ENCODE measurements around the gene GPAT3. TPM values are rescaled to one million over a fixed set of nuclear protein-coding genes. Genes with fewer than 3 reads are reported as not detected.
A peak's percentile ranks its signal among the peaks of the same experiment; 100 is the strongest.

GPAT3 gene
- total and polyA plus RNA-seq, 2 donors from 2014 or later = 11.4 to 25.3 TPM

DNA sequence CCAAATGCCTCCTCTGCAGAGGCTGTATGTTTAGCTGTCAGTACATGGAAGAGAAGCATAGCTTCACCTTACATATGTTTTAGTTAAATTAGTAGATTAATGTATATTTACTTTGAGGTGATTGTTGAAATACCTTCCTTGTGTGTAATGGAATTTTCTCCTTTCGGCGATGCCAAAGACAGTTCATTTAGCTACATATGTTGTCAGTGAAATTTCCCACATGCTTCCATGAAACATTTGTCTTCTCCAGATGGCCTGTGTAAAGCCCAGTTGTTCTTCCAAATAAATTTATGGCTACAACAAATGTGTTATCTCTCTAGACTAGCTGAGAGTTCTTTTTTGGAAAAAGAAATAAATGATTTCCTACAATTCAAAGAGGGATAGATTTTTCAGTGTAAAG is 95.2 kb downstream of the GPAT3 start:
- TF ChIP-seq CTCF (IDR thresholded peaks at IDR 0.05; ENCODE audit: borderline replicate concordance, extremely low read depth, insufficient read depth) = no peak
- H3K27me3 ChIP-seq (ENCODE audit: control insufficient read depth, insufficient read depth, low read length) = no peaks in the 10 kb centered on the region
- intact Hi-C loops (cut with DNase I) = no loop called here
- H3K4me1 ChIP-seq (ENCODE audit: control insufficient read depth in 2 of 3, insufficient read depth in 2 of 3, low read depth in 1 of 3, low read length in 3 of 3) = peaks cover under 1 to 26% (median 9%) of the 10 kb centered on the region in 3 donors
- no peaks in the 10 kb centered on the region for H3K36me3 ChIP-seq (ENCODE audit: control insufficient read depth in 2 of 3, insufficient read depth in 3 of 3, low read length in 3 of 3)
- H3K9ac ChIP-seq (ENCODE audit: low read length in 3 of 3) = no peak overlapping the region
- DNase-seq (peak in 2 of 5 donors; percentile 62 to 86), FAIRE-seq (no peak)
- H3K27ac ChIP-seq (ENCODE audit: low read depth in 2 of 2, low read length in 2 of 2) = no peak overlapping the region
- no peaks in the 10 kb centered on the region for H3K9me3 ChIP-seq (ENCODE audit: control insufficient read depth in 2 of 3, insufficient read depth in 1 of 3, low read length in 3 of 3)
- no peak overlapping the region for H3K4me3 ChIP-seq (ENCODE audit: low read length in 3 of 3)

DNA sequence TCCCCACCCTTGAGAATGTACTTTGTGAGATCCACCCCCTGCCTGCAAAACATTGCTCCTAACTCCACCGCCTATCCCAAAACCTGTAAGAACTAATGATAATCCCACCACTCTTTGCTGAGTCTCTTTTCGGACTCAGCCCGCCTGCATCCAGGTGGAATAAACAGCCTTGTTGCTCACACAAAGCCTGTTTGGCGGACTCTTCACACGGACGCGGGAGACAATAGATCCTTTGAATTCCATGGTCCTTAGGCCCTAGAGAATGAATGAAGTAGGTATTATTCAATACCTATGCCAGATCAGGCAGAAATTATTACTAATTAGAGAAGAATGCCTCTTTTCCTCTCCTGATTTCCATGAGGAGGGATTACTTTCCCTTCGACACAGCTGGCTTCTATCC is 101.0 kb downstream of the GPAT3 start:
- Histone ChIP-seq H3K27me3 (ENCODE audit: control insufficient read depth, insufficient read depth, low read length) (no peaks in the 10 kb centered on the region), H3K9me3 (ENCODE audit: control insufficient read depth in 2 of 3, insufficient read depth in 1 of 3, low read length in 3 of 3) (no peaks in the 10 kb centered on the region), H3K36me3 (ENCODE audit: control insufficient read depth in 2 of 3, insufficient read depth in 3 of 3, low read length in 3 of 3) (no peaks in the 10 kb centered on the region), H3K4me1 (ENCODE audit: control insufficient read depth in 2 of 3, insufficient read depth in 2 of 3, low read depth in 1 of 3, low read length in 3 of 3) (no peaks in the 10 kb centered on the region), H3K27ac (ENCODE audit: low read depth in 2 of 2, low read length in 2 of 2) (no peak overlapping the region), H3K9ac (ENCODE audit: low read length in 3 of 3) (no peak overlapping the region), H3K4me3 (ENCODE audit: low read length in 3 of 3) (no peak overlapping the region)
- intact Hi-C loops (cut with DNase I) = no loop called here
- no peak for TF ChIP-seq CTCF (IDR thresholded peaks at IDR 0.05; ENCODE audit: borderline replicate concordance, extremely low read depth, insufficient read depth)
- FAIRE-seq (no peak), DNase-seq (no peak)

DNA sequence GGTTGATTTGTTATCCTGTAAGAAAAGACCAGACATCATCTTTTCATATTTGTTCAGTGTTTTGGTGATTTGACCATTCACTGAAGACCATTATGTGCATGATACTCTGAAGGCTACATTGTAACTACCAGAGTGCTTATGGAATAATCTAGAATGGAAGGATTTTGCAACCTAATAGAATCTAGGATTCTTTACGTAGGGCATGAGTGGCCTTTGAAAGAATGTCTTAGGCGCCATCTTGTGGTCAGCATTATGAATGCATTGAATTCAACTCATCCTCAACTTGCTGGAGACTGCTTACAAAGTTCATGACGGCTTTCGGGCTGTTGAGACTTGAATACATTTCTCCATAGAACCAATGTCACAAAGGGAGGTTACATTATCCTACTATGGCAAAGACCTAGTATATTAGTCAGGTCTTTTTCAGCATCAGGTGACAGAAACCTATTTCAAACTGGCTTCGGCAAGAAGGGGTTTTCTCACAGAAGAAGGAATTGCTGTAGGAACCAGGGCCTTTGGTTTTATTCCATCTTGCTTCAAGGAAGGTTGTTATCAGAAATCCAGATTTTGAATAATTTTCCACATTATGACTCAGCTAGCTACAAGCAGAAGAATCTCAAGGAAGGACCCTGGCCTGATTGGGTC is 104.1 kb downstream of the GPAT3 start:
- Histone ChIP-seq H3K36me3 (ENCODE audit: control insufficient read depth in 2 of 3, insufficient read depth in 3 of 3, low read length in 3 of 3) (no peaks in the 10 kb centered on the region), H3K27me3 (ENCODE audit: control insufficient read depth, insufficient read depth, low read length) (no peaks in the 10 kb centered on the region), H3K27ac (ENCODE audit: low read depth in 2 of 2, low read length in 2 of 2) (no peak overlapping the region), H3K4me3 (ENCODE audit: low read length in 3 of 3) (no peak overlapping the region), H3K4me1 (ENCODE audit: control insufficient read depth in 2 of 3, insufficient read depth in 2 of 3, low read depth in 1 of 3, low read length in 3 of 3) (no peaks in the 10 kb centered on the region), H3K9me3 (ENCODE audit: control insufficient read depth in 2 of 3, insufficient read depth in 1 of 3, low read length in 3 of 3) (no peaks in the 10 kb centered on the region), H3K9ac (ENCODE audit: low read length in 3 of 3) (no peak overlapping the region)
- peak; percentile 85 for TF ChIP-seq CTCF (IDR thresholded peaks at IDR 0.05; ENCODE audit: borderline replicate concordance, extremely low read depth, insufficient read depth)
- FAIRE-seq (peak; percentile 96), DNase-seq (peak in 4 of 5 donors; percentile 55 to 90 (median 77))
- intact Hi-C loops (cut with DNase I) = loop anchor here (5.0 to 10.0 kb wide), 2 partner anchors 133 to 865 kb away; no protein-coding TSS in a partner anchor
